ENCODE measurements around the gene SLC38A5.

- TF ChIP-seq EZH2 (IDR thresholded peaks at IDR 0.05) (no peak), POLR2AphosphoS5 (IDR thresholded peaks at IDR 0.05; ENCODE audit: borderline replicate concordance, low read depth, low read length) (no peak)
Observed at GRCh38 chrX:48474581-48474980, 4.5 kb upstream of the SLC38A5 start.

Data from SK-N-MC (cell line).